ENCODE measurements around the gene BIRC3. TPM values are rescaled to one million over a fixed set of nuclear protein-coding genes. Genes with fewer than 3 reads are reported as not detected.
A peak's percentile ranks its signal among the peaks of the same experiment; 100 is the strongest.

BIRC3 gene
- total RNA-seq, 2 donors from 2014 or later = 4.9 to 15.3 TPM

DNA sequence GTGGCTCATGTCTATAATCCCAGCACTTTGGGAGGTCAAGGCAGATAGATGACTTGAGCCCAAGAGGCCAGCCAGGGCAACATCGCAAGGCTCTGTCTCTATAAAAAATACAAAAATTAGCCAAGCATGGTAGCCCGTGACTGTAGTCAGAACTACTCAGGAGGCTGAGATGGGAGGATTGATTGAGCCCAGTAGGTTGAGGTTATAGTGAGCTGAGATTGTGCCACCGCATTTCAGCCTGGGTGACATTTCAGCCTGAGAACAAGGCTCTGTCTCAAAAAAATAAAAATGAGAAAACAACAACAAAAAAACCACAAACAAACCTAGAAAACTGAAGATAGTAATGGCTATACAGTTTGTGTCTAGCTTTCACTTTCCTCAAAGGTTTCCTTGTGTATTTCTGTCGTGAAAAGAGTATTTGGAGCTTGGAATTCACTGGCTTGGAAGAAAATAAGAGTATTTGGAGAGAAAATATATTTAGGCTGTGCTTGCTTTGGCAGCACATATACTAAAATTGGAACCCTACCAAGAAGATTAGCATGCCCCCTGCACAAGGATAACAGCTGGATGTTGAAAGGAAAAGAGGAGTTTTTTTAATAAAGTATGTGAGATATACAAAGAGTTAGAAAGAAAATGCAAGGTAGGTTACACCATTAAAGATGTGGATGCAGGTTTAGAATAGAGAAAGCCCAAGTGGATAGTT is 3.9 kb upstream of the BIRC3 start:
- DNase-seq (ENCODE audit: low spot score) (no peak), ATAC-seq (ENCODE audit: insufficient number of reproducible peaks, low FRiP score, low read depth) (no peak)
- peak overlapping the region; percentile 53 to 80 for H3K27ac ChIP-seq
- peaks cover 11 to 19% of the 10 kb centered on the region in 2 donors for H3K4me1 ChIP-seq (ENCODE audit: control insufficient read depth in 1 of 2, low read depth in 2 of 2)
- H3K9me3 ChIP-seq = no peaks in the 10 kb centered on the region
- peak overlapping the region; percentile 69 for H3K4me3 ChIP-seq
- no peak for TF ChIP-seq CTCF (IDR thresholded peaks at IDR 0.05)
- no peaks in the 10 kb centered on the region for H3K36me3 ChIP-seq
- H3K27me3 ChIP-seq (replicated peaks; ENCODE audit: insufficient read depth) = no peaks in the 10 kb centered on the region

GRCh38 chr11:102314784-102315183 is 2.5 kb upstream of the BIRC3 start:
- Histone ChIP-seq H3K4me1 (ENCODE audit: control insufficient read depth in 1 of 2, low read depth in 2 of 2) (peaks cover 13 to 33% of the 10 kb centered on the region in 2 donors), H3K9me3 (no peaks in the 10 kb centered on the region), H3K4me3 (no peak overlapping the region), H3K27ac (no peak overlapping the region), H3K36me3 (no peaks in the 10 kb centered on the region), H3K27me3 (replicated peaks; ENCODE audit: insufficient read depth) (no peaks in the 10 kb centered on the region)
- DNase-seq (ENCODE audit: low spot score) (no peak), ATAC-seq (ENCODE audit: insufficient number of reproducible peaks, low FRiP score, low read depth) (no peak)
- TF ChIP-seq CTCF (IDR thresholded peaks at IDR 0.05) = no peak

- H3K27me3 ChIP-seq (replicated peaks; ENCODE audit: insufficient read depth) = no peaks in the 10 kb centered on the region
- H3K9me3 ChIP-seq = no peaks in the 10 kb centered on the region
- ATAC-seq (ENCODE audit: insufficient number of reproducible peaks, low FRiP score, low read depth) = no peak
- TF ChIP-seq CTCF (IDR thresholded peaks at IDR 0.05) = no peak
- H3K27ac ChIP-seq = peak overlapping the region in 1 of 2 donors; percentile 65
- peaks cover 19 to 40% of the 10 kb centered on the region in 2 donors for H3K4me1 ChIP-seq (ENCODE audit: control insufficient read depth in 1 of 2, low read depth in 2 of 2)
- peak overlapping the region; percentile 85 for H3K4me3 ChIP-seq
- no peak for DNase-seq (ENCODE audit: low spot score)
- no peaks in the 10 kb centered on the region for H3K36me3 ChIP-seq
Observed at GRCh38 chr11:102316346-102316904, 859 bp upstream of the BIRC3 start.

- no peak for ATAC-seq (ENCODE audit: insufficient number of reproducible peaks, low FRiP score, low read depth)
Observed at GRCh38 chr11:102317768-102318103, 452 bp downstream of the BIRC3 start.

More at GRCh38 chr11:102317768-102318103, 452 bp downstream of the BIRC3 start:
- Histone ChIP-seq H3K27me3 (replicated peaks; ENCODE audit: insufficient read depth) (no peaks in the 10 kb centered on the region), H3K36me3 (no peaks in the 10 kb centered on the region), H3K9me3 (no peaks in the 10 kb centered on the region), H3K4me3 (peak overlapping the region; percentile 85), H3K4me1 (ENCODE audit: control insufficient read depth in 1 of 2, low read depth in 2 of 2) (peaks cover 19 to 40% of the 10 kb centered on the region in 2 donors), H3K27ac (peak overlapping the region; percentile 65)
- no peak for TF ChIP-seq CTCF (IDR thresholded peaks at IDR 0.05)
- DNase-seq (ENCODE audit: low spot score) = no peak
